ENCODE data around the gene NFATC2. TPM values are rescaled to one million over a fixed set of nuclear protein-coding genes. Genes with fewer than 3 reads are reported as not detected.

NFATC2 gene
- total RNA-seq, 1 experiment from 2014 or later = 32.3 TPM

DNA sequence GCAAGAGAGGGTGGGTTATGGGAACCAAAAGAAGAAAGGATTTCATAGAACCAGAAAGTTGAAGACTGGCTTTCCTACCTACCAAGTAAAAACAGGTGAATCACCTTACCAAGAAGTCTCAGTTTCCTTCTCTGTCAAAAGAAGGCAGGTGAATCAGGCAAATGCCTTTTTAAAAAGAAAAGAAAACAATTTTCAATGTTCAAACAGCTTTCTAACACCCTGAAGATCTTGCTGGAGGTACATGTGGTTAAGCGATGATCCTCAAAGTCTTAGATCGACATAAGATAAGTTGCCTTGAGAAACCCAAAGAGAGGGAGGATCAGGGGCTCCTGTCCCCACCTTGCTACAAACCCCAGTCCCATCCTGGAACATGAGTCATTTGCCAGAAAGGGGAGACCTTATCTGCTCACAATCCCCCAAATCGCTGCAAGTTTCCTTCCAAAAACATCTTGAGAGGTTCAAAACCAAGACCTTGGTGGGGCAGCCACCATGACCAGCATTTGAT, 71.6 kb downstream of the NFATC2 start:
- Histone ChIP-seq H3K27me3 (ENCODE audit: low read length) (no peaks in the 10 kb centered on the region), H3K27ac (ENCODE audit: low read length) (peak overlapping the region; percentile 85), H4K20me1 (ENCODE audit: insufficient read depth, low read depth, low read length) (no peaks in the 10 kb centered on the region), H3K79me2 (ENCODE audit: low read length) (peaks cover 39% of the 10 kb centered on the region), H2AFZ (ENCODE audit: low read length) (no peak overlapping the region), H3K4me2 (ENCODE audit: low read depth, low read length, poor library complexity, severe bottlenecking) (peak overlapping the region; percentile 57), H3K9me2 (replicated peaks; ENCODE audit: insufficient read depth, low read length) (no peaks in the 10 kb centered on the region), H3K4me1 (ENCODE audit: low read length) (peaks cover 50% of the 10 kb centered on the region), H3K36me3 (ENCODE audit: insufficient read depth, low read length) (peaks cover 46% of the 10 kb centered on the region), H3K4me3 (ENCODE audit: low read length) (no peak overlapping the region), H3K9me3 (ENCODE audit: low read length) (no peaks in the 10 kb centered on the region), H3K9ac (ENCODE audit: low read length) (peak overlapping the region; percentile 49)
- no peak for DNase-seq

DNA sequence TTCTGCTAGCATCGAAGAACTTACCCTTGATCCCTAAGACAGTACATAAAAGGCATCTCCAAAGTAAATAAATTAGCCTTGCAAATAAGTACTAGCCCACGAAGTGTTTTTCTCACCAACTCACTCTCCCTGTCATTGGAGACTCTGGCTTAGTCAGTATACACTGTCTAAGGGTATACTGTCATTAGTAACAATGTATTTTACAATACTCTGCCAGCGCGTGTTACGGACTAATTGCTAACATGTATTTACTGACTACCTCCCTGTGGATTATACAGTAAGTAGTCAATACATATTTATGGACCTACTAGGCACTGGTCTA, 72.1 kb downstream of the NFATC2 start:
- Histone ChIP-seq H3K4me1 (ENCODE audit: low read length) (peaks cover 54% of the 10 kb centered on the region), H3K4me3 (ENCODE audit: low read length) (peak overlapping the region; percentile 34; the same call in 1 of the 2 replicates), H3K36me3 (ENCODE audit: insufficient read depth, low read length) (peaks cover 43% of the 10 kb centered on the region), H3K27ac (ENCODE audit: low read length) (peak overlapping the region; percentile 85), H3K79me2 (ENCODE audit: low read length) (peaks cover 35% of the 10 kb centered on the region), H3K9ac (ENCODE audit: low read length) (peak overlapping the region; percentile 49), H3K27me3 (ENCODE audit: low read length) (no peaks in the 10 kb centered on the region), H3K9me2 (replicated peaks; ENCODE audit: insufficient read depth, low read length) (no peaks in the 10 kb centered on the region), H2AFZ (ENCODE audit: low read length) (no peak overlapping the region), H4K20me1 (ENCODE audit: insufficient read depth, low read depth, low read length) (no peaks in the 10 kb centered on the region), H3K9me3 (ENCODE audit: low read length) (no peaks in the 10 kb centered on the region), H3K4me2 (ENCODE audit: low read depth, low read length, poor library complexity, severe bottlenecking) (peak overlapping the region; percentile 57)
- DNase-seq = no peak

DNA sequence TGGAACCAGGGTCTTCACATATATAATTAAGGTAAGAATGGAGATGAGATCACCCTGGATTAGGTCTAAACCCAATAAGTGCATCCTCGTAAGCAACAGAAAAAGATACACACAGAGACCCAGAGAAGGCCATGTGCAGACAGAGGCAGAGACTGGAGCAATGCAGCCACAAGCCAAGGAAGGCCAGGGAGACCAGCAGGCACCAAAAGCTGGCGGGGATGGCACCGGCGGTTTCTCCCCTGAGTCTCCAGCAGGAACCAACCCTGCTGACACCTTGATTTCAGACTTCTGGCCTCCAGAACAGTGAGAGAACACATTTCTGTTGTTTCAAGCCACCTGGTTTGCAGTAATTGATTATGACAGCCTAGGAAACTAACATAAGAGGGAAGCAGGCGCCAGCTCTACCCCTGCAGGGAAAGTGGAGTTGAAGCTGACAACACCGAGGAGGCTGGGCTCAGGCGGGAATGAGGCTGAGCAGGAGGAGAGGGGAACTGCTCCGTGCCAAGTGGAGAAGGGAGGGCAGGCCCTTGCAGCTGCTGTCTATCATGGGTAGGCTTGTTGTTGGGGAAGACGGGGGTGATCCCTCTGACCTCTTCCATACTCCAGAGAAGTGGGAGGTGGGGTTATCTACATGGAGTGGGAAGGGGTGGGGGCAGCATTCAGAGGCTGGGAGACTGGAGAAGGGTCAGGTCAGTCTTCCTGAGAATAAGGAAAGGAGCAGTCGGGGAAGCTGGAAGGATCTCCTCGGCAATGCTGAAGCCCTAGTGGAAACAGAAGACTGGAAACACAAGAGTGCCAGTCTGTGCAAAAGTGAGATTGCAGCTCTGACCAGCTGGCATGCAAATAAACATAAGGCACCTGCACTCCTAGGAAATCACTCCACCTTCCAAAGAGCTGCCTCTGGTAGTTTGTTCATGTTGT, 72.7 kb downstream of the NFATC2 start:
- no peak overlapping the region for H2AFZ ChIP-seq (ENCODE audit: low read length)
- H3K4me1 ChIP-seq (ENCODE audit: low read length) = peaks cover 60% of the 10 kb centered on the region
- no peak overlapping the region for H3K4me3 ChIP-seq (ENCODE audit: low read length)
- peak overlapping the region; percentile 49 for H3K9ac ChIP-seq (ENCODE audit: low read length)
- no peaks in the 10 kb centered on the region for H3K9me2 ChIP-seq (replicated peaks; ENCODE audit: insufficient read depth, low read length)
- peaks cover 33% of the 10 kb centered on the region for H3K79me2 ChIP-seq (ENCODE audit: low read length)
- H3K36me3 ChIP-seq (ENCODE audit: insufficient read depth, low read length) = peaks cover 38% of the 10 kb centered on the region
- H3K27ac ChIP-seq (ENCODE audit: low read length) = peak overlapping the region; percentile 85
- H3K9me3 ChIP-seq (ENCODE audit: low read length) = no peaks in the 10 kb centered on the region
- H4K20me1 ChIP-seq (ENCODE audit: insufficient read depth, low read depth, low read length) = no peaks in the 10 kb centered on the region
- no peaks in the 10 kb centered on the region for H3K27me3 ChIP-seq (ENCODE audit: low read length)
- H3K4me2 ChIP-seq (ENCODE audit: low read depth, low read length, poor library complexity, severe bottlenecking) = peak overlapping the region; percentile 57
- DNase-seq = peak; percentile 53

DNA sequence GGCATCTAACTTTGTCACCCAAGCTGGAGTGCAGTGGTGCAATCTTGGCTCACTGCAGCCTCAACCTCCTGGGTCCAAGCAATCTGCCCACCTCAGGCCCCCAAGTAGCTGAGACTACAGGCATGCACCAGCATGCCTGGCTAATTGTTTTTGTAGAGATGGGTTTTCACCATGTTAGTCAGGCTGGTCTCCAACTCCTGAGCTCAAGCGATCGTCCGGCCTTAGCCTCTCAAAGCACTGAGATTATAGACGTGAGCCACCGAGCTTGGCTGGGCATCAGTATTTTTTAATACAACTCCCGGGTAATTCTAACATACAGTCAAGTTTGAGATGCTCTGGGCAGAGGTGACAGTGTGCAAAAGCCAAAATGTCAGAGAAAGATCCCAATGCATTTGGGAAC, 73.5 kb downstream of the NFATC2 start:
- peaks cover 33% of the 10 kb centered on the region for H3K79me2 ChIP-seq (ENCODE audit: low read length)
- H2AFZ ChIP-seq (ENCODE audit: low read length) = no peak overlapping the region
- 0 out of 2 replicates have a peak overlapping the region, but pooled peaks have one; percentile 49 for H3K9ac ChIP-seq (ENCODE audit: low read length)
- H3K9me2 ChIP-seq (replicated peaks; ENCODE audit: insufficient read depth, low read length) = no peaks in the 10 kb centered on the region
- H3K27ac ChIP-seq (ENCODE audit: low read length) = peak overlapping the region; percentile 85
- peaks cover 32% of the 10 kb centered on the region for H3K36me3 ChIP-seq (ENCODE audit: insufficient read depth, low read length)
- no peak overlapping the region for H3K4me2 ChIP-seq (ENCODE audit: low read depth, low read length, poor library complexity, severe bottlenecking)
- H3K4me1 ChIP-seq (ENCODE audit: low read length) = peaks cover 68% of the 10 kb centered on the region
- DNase-seq = no peak
- no peak overlapping the region for H3K4me3 ChIP-seq (ENCODE audit: low read length)
- no peaks in the 10 kb centered on the region for H4K20me1 ChIP-seq (ENCODE audit: insufficient read depth, low read depth, low read length)
- H3K9me3 ChIP-seq (ENCODE audit: low read length) = no peaks in the 10 kb centered on the region
- no peaks in the 10 kb centered on the region for H3K27me3 ChIP-seq (ENCODE audit: low read length)

DNA sequence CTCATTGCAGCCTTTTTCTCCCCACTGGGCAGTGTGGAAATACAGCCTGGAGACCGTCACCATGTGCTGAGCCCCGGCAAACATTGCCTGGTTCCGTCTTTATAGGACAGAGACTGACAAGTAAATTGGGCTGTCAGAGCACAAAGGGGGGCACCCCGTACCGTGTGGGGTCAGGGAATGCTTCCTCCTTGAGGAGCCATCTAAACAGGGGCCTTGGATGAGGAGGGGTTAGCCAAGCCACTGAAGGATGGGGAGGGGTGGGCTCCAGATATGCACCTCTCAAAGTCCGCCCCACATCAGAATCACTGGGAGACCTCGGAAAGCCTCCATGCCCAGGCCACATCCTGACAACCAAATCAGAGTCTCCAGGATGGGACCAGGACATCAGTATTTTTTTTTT, 73.9 kb downstream of the NFATC2 start:
- H3K9me2 ChIP-seq (replicated peaks; ENCODE audit: insufficient read depth, low read length) = no peaks in the 10 kb centered on the region
- H4K20me1 ChIP-seq (ENCODE audit: insufficient read depth, low read depth, low read length) = no peaks in the 10 kb centered on the region
- peak overlapping the region; percentile 85 for H3K27ac ChIP-seq (ENCODE audit: low read length)
- peaks cover 28% of the 10 kb centered on the region for H3K36me3 ChIP-seq (ENCODE audit: insufficient read depth, low read length)
- H3K4me1 ChIP-seq (ENCODE audit: low read length) = peaks cover 72% of the 10 kb centered on the region
- no peak overlapping the region for H3K4me3 ChIP-seq (ENCODE audit: low read length)
- H3K4me2 ChIP-seq (ENCODE audit: low read depth, low read length, poor library complexity, severe bottlenecking) = no peak overlapping the region
- no peak for DNase-seq
- H3K9ac ChIP-seq (ENCODE audit: low read length) = peak overlapping the region; percentile 21; the same call in 1 of the 2 replicates
- no peaks in the 10 kb centered on the region for H3K9me3 ChIP-seq (ENCODE audit: low read length)
- no peaks in the 10 kb centered on the region for H3K27me3 ChIP-seq (ENCODE audit: low read length)
- no peak overlapping the region for H2AFZ ChIP-seq (ENCODE audit: low read length)
- H3K79me2 ChIP-seq (ENCODE audit: low read length) = peaks cover 33% of the 10 kb centered on the region

DNA sequence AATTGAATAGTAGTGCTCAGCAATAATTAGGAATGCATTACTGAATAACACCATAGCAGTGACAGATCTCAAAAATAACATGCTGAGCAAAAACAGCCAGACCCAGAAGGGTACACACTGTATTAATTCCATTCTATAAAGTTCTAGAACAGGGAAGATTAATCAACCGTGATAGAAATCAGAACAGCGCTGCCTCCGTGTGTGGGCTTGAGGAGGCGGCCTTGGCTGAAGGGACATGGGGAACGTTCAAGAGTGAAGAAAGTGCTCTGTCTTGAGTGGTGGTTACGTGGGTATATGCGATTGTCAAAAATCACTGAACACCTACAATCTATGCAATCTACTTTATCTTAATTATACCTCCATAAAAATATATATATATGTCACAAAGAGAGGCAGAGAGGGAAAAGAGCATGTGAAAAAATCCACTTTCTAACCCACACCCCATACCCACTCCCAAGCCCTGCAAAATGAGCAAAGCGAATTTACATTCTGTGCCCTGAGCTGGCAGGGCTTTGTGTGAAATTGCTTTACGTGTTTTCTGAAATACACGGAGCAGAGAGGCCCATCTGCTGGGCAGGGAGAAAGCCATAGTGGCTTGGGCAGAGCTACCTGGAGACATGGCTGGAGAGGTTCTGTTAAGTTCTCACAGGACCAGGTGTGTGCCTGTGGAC, 74.4 kb downstream of the NFATC2 start:
- Histone ChIP-seq H3K4me2 (ENCODE audit: low read depth, low read length, poor library complexity, severe bottlenecking) (no peak overlapping the region), H3K27me3 (ENCODE audit: low read length) (no peaks in the 10 kb centered on the region), H2AFZ (ENCODE audit: low read length) (no peak overlapping the region), H3K9me3 (ENCODE audit: low read length) (no peaks in the 10 kb centered on the region), H3K79me2 (ENCODE audit: low read length) (peaks cover 33% of the 10 kb centered on the region), H3K9ac (ENCODE audit: low read length) (peak overlapping the region; percentile 21; the same call in 1 of the 2 replicates), H3K9me2 (replicated peaks; ENCODE audit: insufficient read depth, low read length) (no peaks in the 10 kb centered on the region), H3K36me3 (ENCODE audit: insufficient read depth, low read length) (peaks cover 24% of the 10 kb centered on the region), H3K27ac (ENCODE audit: low read length) (peak overlapping the region; percentile 85), H4K20me1 (ENCODE audit: insufficient read depth, low read depth, low read length) (no peaks in the 10 kb centered on the region), H3K4me1 (ENCODE audit: low read length) (peaks cover 78% of the 10 kb centered on the region), H3K4me3 (ENCODE audit: low read length) (no peak overlapping the region)
- DNase-seq = no peak

DNA sequence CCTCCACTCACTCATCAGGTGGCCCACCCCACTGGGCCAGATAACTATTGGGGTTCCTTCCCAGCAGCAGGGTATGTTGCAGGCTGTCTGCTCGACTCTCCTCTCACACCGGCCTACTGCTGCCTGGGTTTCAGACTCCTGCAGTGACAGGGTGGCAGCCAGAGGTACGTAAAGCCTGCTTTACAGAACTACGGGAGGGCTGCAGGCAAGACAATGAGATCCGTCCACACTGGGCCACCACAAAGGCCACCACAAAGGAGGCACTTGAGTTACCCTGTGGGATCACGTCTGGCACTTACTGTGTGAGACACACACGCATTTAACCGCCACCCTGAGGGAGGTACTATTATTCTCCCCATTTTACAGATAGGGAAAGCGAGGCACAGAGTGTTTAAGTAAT, 78.5 kb downstream of the NFATC2 start:
- Histone ChIP-seq H3K36me3 (ENCODE audit: insufficient read depth, low read length) (peaks cover 25% of the 10 kb centered on the region), H3K4me1 (ENCODE audit: low read length) (peaks cover 78% of the 10 kb centered on the region), H3K9me2 (replicated peaks; ENCODE audit: insufficient read depth, low read length) (no peaks in the 10 kb centered on the region), H3K9me3 (ENCODE audit: low read length) (no peaks in the 10 kb centered on the region), H3K79me2 (ENCODE audit: low read length) (peaks cover 23% of the 10 kb centered on the region), H3K27me3 (ENCODE audit: low read length) (no peaks in the 10 kb centered on the region), H3K4me3 (ENCODE audit: low read length) (no peak overlapping the region), H3K4me2 (ENCODE audit: low read depth, low read length, poor library complexity, severe bottlenecking) (peak overlapping the region; percentile 38), H3K27ac (ENCODE audit: low read length) (peak overlapping the region; percentile 100), H3K9ac (ENCODE audit: low read length) (peak overlapping the region; percentile 58), H4K20me1 (ENCODE audit: insufficient read depth, low read depth, low read length) (no peaks in the 10 kb centered on the region), H2AFZ (ENCODE audit: low read length) (no peak overlapping the region)
- DNase-seq = no peak

DNA sequence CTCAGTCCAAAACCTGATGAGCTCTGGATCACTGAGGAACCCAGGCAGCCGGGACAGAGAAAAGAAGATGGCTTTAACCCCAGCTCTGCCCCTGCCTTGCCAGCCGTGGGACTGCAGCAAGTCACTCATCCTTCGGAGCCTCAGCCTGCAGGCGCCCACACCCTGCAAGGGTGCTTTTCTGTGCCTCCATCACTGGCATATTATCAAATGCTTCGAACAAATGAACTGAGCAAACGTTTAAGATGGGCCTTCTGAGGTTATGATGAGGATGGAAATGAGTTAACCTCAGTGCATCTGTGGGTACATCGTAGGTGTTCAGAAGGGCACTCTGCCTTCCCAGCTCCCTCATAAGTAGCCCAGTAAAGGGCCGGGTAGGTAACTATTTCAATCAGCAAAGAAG, 79.0 kb downstream of the NFATC2 start:
- no peak overlapping the region for H3K4me3 ChIP-seq (ENCODE audit: low read length)
- H3K27me3 ChIP-seq (ENCODE audit: low read length) = no peaks in the 10 kb centered on the region
- peak overlapping the region; percentile 38 for H3K4me2 ChIP-seq (ENCODE audit: low read depth, low read length, poor library complexity, severe bottlenecking)
- H3K9me3 ChIP-seq (ENCODE audit: low read length) = no peaks in the 10 kb centered on the region
- no peak for DNase-seq
- peak overlapping the region; percentile 58 for H3K9ac ChIP-seq (ENCODE audit: low read length)
- peaks cover 77% of the 10 kb centered on the region for H3K4me1 ChIP-seq (ENCODE audit: low read length)
- peak overlapping the region; percentile 100 for H3K27ac ChIP-seq (ENCODE audit: low read length)
- H2AFZ ChIP-seq (ENCODE audit: low read length) = no peak overlapping the region
- no peaks in the 10 kb centered on the region for H3K9me2 ChIP-seq (replicated peaks; ENCODE audit: insufficient read depth, low read length)
- H4K20me1 ChIP-seq (ENCODE audit: insufficient read depth, low read depth, low read length) = no peaks in the 10 kb centered on the region
- peaks cover 29% of the 10 kb centered on the region for H3K36me3 ChIP-seq (ENCODE audit: insufficient read depth, low read length)
- peaks cover 26% of the 10 kb centered on the region for H3K79me2 ChIP-seq (ENCODE audit: low read length)
